Stimulated activated naive CD8-positive, alpha-beta T cell treated with anti-CD3 and anti-CD28 coated beads, Interleukin-15, Interleukin-2, amounts not matched to agents 100 U/mL and 50 U/mL, for 24 hours (primary cell): Measurements from ENCODE around the gene CAPN9.
"Not testable (repeated sequence)": the region's sequence is repeated elsewhere in the genome, so short reads cannot be mapped to it uniquely, and the experiment has no call there.

ENCODE experiments used
- ATAC-seq: fragments of 150-1000 bp; cut with Tn5 transposase; one replicate; pipeline ENCODE4 v1.10.0; 2021
- DNase-seq: peaks from one replicate; pipeline ENCODE4 v3.0.0; 2021

CAPN9 gene

DNA sequence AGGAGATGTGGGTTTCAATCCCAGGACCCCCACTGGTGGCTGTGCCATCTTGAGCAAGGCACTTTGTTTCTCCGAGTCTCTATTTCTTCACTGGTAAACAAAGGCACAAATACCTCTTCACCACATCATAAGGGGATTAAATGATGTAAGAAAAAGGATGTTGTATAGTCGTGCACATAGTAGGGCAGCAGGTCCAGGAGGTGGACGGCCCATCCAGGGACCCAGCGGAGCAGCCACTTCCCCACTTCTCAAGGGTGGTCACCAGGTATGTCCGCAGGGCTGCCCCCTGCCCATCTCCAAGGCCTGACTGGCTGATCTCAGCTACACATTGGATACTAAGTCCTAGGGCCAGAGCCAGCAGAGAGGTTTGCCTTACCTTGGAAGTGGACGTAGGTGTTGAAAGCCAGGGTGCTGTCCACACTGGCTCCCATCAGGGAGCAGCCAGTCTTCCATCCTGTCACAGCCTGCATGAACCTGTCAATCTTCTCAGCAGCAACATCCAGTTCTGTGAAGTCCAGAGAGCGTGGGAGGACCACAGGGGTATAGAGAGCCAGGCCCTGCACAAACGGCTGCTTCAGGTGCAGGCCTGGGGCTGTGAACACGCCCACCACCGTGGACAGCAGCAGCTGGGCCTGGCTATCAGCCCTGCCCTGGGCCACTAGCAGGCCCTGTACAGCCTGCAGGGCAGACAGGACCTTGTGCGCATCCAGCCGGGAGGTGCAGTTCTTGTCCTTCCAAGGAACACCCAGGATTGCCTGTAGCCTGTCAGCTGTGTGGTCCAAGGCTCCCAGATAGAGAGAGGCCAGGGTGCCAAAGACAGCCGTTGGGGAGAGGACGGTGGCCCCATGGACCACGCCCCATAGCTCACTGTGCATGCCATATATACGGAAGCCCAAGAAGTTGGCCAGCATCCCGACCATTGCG lies 37.3 kb upstream of the CAPN9 start:
- DNase-seq, result no peak
- no peak for ATAC-seq

DNA sequence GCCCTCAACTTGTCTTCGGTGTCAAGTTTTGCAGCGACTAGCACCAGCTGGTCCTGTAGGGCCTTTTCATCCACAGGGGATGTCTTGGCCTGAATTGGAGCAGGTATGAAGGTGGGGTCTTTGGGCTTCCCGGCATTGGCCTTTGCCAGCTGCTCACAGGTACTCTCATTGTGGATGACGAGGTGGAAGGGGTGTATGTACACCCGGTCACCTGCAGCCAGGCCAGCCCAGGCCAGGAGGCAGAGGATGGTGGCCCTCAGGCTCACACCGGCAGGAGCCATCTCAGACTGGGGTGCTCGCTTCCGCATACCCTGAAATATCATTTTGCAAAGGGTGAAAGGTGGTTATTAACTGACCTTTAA lies 36.7 kb upstream of the CAPN9 start:
- ATAC-seq (no peak), DNase-seq (no peak)

DNA sequence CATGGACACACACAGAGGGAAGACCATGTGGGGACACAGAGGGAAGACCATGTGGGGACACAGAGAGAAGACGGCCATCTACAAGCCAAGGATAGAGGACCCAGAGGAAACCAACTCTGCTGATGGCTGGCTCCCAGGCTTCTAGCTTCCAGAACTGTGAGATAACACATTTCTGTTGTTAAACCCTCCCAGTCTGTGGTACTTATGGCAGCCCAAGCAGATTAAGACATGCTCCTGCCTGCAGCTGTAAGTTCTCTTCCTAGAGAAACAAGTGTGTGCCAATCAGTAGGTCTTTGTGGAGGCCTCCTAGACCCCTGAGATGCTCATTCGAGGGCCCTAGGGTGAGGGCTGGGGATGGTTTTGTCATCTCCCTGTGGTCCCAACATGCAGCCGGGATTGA lies 35.9 kb upstream of the CAPN9 start:
- no peak for ATAC-seq
- no peak for DNase-seq

DNA sequence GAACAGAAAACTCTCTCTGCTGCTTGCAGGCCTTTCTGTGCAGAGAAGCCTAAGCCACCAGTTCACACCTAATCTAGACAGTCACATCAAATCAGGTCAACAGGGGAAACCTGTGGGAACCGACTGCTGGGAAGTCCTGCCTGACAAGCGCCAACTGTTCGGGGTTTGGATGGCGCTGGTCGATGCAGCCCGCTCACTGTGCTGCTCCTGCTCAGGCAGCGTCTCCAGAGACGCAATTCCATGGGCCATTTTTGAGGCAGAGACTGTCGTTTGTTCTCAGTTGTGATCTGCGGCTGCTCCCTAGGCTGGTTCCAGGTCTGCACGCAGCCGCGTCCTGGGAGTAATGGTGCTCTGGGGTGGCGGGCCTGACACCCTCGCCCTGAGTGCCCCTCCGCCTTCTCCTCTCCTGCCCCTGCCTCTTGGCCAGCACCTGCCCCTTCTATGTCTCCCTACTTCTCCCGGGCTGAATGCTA lies 34.7 kb upstream of the CAPN9 start:
- ATAC-seq, result no peak
- DNase-seq, result no peak

DNA sequence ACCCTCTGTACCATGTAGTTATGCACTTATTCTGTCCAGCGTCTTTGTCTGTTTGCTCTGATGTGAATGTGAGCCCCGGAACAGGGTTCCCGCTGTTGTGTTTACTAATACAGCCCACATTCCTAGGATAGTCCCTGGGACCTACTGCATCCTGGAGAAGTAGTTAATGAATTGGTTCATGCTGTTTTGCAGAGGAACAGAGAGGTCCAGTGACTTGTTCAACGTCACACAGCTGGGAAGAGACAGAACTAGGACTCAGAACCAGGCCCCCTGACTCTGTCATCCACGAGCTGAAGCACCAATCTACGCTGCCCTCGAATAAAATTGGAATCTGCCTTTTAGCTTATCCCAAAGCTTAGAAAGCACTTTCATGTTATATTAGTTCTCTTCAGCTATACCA lies 34.0 kb upstream of the CAPN9 start:
- ATAC-seq, result no peak
- no peak for DNase-seq

DNA sequence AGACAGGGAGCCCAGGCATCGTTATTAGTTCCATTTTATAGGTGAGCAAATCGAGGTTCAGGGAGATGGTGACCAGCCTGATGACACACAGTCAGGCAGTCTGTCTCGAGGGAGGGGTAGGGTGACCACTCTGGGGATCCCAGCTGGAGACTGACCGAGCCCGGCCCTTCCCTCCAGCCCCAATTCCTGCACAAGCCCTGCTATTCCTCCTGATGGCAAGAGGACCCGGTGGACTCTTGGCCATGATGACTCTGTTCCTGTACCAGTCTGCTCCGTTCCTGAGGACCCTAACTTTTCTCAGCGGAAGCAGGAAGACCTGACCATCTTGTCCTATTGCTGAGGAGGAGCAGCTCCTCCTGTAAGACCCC lies 33.7 kb upstream of the CAPN9 start:
- no peak for ATAC-seq
- DNase-seq, result no peak

DNA sequence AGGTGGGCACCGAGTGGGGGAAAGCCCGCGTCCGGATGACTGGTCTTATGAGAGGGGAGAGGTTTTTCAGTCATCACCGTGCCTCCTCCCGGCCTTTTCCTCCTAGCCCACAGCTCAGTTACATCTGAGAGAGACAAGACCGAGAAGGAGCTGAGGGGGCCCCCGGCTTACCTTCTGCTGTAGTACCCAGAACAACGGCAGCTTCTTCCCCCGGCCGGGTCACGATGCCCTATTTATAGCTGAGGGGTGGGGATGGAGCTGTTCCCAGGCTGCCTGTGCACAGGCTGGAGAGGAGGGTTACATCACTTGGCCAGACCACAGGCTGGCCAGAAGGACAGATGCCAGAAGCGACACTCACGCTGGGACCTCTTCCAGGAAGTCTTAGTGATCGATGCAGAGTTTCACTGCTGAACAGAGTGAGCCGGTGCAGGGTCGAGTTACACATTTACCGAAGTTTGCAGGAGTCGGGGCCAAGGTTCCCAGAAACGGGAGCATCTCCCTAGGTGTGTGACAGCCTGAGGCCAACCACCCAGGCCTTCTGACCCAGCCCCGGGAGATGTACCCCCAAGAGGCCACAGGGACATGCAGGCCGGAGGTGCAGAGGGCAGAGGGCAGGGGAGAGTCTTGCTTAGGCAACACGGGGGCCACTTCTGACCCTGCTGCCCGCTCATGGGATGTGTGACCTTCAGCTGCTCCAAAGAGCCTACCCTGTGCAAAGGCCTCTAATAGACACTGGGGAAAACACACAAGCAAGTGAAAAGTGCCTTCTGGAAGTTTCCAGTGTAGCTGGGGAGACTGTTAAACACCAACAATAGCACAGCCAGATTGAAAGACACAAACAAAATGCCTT lies 33.0 kb upstream of the CAPN9 start, which contains the start of gene AGT:
TSS of gene AGT (minus strand) at position 208 of the 850 bp plus-strand sequence. CDS start 3,299 bp downstream, outside the sequence.
- no peak for ATAC-seq
- no peak for DNase-seq

DNA sequence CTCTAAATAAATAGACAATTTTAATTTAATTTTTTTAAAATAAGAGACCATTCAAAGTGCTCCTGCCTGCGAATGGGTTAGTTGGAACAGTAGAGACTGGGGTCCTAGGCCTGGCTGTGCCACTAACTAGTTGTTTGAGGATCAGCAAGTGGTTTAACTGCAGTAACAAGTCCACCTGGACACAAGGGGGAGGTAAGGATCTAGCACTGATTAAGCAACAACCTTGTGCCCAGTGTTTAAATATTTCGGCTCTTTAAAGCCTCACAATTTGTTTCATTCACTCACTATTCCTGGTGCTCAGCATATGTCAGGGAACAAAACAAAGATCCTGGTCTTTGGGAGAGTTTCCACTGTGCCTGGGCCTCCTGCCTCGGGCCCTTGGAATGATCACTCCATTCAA lies 31.7 kb upstream of the CAPN9 start:
- DNase-seq (no peak), ATAC-seq (no peak)

DNA sequence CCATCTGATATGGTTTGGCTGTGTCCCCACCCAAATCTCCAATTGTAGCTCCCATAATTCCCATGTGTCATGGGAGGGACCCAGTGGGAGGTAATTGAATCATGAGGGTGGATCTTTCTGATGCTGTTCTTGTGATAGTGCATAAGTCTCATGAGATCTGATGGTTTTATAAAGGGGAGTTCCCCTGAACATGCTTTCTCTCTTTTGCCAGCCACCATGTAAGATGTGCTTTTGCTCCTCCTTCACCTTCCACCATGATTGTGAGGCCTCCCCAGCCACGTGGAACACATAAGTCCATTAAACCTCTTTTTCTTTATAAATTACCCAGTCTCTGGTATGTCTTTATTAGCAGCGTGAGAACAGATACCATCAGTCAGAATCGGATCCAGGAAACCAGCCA lies 30.7 kb upstream of the CAPN9 start:
- not testable (repeated sequence) for ATAC-seq, DNase-seq

DNA sequence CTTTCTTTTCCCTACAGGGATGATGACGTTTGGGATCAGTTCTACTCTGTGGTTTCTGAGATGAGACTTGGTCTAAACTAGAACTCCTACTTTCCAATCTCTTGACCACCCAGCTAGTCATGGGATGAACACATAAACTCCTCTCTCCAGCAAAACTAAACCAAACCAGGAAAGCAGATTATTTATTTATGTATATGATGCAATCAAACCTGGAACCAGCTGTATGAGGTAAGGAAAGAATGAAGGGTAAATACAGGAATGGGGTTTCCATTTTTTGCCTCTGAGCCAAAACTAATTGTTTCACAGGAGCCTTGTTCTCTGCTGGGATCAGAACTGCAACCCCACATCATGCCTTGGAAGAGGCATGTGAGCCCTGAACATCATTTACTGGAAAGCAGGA lies 29.9 kb upstream of the CAPN9 start:
- no peak for ATAC-seq
- DNase-seq, result no peak

DNA sequence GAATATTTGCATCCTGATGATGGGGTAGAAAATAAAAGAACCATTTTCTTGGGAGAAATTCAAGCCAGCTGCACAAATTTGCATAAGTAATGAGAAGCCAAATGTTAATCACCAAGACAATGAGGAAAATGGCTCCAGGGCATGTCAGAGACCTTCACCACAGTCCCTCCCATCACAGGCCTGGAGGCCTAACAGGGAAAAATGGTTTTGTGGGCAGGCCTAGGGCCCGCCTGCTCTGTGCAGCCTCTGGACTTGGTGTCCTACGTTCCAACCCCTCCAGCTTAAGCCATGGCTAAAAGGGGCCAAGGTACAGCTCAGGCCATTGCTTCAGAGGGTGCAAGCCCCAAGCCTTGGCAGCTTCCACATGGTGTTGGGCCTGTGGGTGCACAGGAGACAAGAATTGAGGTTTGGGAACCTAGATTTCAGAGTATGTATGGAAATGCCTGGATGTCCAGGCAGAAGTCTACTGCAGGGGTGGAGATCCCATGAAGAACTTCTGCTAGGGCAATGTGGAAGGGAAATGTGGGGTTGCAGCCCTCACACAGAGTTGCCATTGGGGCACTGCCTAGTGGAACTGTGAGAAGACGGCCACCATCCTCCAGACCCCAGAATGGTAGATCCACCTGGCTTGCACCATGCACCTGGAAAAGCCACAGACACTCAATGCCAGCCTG lies 25.2 kb upstream of the CAPN9 start:
- DNase-seq, ATAC-seq: not testable (repeated sequence)

DNA sequence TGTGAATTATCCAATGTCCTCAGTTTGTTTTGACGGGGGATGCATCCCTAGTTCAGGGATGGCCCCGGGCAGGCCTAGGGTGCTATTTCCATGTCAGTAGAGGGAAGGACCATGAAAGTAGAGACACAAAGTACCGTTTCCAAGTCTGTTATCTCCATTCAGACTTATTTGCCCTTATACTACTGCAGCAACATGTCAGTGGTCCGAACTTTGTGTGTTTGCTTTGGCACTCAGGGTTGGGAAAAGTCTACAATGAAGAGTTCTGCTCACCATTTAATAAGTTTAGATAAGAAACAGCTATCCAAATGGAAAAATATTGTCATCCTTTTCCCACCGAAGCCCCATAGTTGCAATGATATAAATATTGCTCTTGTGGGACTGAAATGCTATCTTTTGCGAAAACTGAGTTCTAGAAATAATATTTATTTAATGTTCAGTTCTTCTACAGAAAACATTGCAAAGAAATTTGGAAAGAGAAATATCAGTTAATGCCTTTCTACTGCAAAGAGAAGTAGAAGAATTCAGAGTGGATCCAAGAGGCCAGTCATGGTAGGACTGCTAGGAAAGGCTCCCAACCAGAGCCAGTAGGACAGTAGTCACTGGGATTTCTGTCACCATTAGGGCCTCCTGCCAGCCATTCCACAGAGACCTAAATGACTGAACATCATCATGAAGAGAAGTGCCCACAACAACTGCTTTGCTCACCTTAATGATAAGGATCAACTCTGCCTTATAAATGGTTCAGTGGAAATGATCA lies 21.8 kb upstream of the CAPN9 start:
- ATAC-seq (no peak), DNase-seq (no peak)

DNA sequence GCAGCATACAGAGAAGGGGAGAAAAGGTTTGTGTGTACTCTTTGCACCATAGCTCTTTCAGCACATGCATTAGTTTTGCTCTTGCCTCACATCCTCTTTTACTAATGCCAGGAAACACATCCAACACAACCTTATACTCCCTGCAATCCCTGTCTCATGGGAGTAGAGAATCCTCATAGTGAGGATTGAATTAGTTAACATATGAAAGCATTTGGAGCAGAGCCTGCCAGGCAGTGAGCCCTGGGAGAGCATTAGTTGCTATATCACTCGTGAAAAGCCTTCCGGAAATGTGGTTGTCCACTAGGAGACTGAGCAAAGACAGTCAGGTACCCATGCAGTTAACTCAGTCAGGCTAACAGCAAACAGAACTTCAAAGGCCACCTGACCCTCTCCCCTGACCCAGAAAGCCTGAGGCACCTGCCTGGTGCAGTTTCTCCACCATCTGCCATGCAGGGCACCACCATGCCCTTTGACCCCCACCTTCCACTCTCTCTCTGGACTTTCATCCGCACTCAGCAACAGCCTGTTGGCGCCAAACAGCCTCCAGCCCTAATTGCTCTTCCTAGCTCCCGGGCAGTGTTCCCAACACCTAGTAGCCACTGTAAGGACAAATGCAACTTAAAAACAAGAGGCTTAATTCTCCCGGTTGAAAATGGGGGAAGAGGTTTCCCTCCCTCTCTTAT lies 18.3 kb upstream of the CAPN9 start:
- DNase-seq, result no peak
- ATAC-seq, result no peak

DNA sequence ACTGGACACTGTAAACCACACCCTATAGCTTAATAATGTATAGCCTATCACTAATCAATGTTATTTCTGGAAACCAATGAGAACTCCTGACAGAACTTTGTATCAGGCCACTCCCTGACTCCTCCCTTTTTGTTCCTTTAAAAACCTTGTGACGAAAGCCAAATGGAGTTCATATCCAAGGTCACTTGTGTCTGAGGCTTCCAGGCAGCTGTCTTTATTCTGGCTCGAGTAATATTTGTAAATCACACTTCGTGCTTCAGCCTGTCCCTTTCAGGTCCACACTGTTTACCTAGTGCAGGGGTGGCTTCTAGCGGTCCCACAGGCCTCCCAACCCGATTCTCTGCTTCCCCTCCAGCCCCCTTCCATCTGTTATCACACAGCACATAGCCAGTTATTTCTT lies 16.2 kb upstream of the CAPN9 start:
- DNase-seq, result no peak
- ATAC-seq, result no peak

DNA sequence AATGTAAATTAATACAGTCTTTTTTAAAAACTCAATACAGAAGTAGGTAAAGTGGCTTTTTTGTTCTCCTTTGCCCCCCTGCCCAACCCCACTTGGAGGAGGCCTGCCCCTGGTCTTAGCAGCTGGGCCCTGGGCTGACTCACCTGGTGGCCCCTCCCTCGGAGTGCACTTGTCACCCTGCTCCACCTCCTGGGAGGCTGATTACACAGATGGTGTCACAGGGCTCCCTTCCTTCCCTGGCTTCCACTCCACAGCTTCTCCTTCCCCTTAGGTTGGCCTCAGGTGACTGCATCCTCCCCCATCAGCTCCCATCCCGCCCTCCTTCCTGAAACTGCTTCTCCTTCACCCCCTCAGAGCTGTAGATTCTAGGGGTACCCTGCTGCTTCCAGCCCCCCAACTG lies 11.7 kb upstream of the CAPN9 start:
- no peak for DNase-seq
- no peak for ATAC-seq

DNA sequence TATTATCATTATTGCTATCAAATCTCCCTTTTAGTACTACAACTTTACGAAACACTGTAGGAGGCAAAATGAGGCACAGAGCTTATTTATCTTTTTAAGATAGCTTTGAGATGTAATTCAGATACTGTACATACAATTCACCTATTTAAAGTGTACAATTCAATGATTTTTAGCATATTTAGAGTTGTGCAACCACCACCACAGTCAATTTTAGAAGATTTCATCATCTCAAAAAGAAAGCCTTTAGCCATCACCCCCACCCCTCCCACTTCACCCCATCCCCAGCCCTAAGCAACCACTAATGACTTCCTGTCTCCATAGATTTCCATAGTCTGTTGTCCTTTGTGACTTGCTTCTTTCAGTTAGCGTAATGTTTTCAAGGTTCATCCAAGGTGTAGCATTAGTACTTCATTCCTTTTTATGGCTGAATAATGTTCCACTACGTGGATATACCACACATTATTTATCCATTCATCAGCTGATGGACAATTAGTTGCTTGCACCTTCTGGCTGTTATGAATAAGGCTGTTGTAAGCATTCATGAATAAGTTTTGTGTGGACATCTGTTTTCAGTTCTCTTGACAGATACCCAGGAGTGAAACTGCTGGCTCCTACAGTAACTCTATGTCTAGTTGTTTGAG lies 9.4 kb upstream of the CAPN9 start:
- DNase-seq, result no peak

DNA sequence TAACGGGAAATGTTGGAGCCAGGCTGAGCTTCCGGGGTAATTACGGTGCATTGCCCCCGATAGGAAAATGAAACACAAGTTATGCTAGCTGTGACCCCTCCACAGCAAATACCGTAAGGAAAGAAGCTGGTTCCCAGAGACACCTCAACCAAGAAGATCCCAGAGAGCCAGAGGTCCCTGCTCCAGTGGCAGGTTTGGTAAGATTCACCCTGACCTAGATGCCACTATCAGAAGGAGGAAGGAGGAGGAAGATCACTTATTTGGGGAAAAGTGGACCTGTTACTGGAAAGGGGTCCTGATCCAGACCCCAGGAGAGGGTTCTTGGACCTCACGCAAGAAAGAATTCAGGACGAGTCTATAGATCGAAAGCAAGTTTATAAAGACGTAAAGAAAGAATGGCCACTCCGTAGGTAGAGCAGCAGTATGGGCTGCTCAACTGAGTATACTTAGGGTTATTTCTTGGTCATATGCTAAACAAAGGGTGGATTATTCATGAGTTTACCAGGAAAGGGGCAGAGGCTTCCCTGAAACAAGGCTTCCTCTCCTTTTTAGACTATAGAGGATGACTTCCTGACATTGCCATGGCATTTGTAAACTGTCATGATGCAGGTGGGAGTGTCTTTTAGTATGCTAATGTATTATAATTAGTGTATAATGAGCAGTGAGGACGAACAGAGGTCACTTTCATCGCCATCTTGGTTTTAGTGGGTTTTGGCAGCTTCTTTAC lies 7.5 kb upstream of the CAPN9 start:
- ATAC-seq (no peak), DNase-seq (no peak)

More for the DNA sequence above, 9.4 kb upstream of the CAPN9 start:
- no peak for ATAC-seq

DNA sequence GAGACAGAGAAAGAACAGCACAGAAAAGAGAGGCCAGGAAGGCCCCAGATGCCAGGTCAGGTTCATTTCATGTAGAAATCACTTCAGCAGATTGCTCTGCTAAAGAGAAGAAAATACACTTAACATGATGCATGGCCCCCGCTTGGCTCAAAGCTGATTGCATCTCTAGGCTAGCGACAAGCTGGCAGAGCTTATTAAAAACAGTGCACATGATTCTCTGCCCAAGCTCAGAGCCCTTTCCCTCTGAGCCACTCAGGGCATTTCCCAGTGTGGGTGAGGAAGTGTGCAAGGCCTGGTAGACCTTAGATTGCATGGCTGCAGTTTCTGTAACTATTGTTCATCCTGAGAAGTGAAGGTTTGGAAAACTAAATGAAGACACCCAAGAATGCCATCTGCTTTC lies 3.3 kb upstream of the CAPN9 start:
- ATAC-seq, result no peak
- no peak for DNase-seq

DNA sequence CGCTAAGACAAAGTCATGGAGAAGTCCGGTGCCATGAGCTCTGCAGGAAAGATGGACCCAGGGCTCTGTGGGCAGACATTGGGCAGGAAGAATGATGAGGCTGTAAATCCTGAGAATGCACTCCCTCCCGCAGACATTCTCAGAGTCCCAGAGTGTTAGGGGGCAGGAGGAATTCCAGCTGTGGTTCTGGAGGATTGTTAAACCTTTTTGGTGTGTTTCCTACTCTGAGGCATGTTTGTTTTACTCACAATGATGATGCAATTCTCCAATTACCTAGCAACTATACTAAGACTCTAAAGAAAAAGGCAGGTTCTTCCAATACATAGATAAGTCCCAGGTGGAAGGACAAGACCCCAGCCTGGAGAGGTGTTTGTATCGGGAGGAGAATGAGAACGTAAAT lies 2.8 kb upstream of the CAPN9 start:
- ATAC-seq (no peak), DNase-seq (no peak)

DNA sequence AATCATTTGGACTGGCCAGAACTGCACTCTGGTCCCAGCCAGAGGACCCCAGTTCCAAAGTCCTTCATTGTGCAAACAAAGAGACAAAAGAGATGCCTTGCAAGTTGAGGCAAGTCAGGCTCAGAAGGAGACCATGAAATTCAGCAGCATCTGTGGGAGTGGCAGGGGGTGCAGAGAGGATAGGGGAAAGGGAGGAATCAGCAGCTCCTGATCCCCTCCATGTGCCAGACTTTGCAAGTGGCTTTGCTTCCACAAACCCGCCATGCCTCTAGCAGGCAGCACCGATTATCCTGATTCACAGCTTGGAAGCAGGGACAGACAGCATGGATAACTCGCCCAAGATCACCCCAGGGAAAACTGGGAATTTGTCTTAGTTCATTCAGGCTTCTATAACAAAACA lies 2.1 kb upstream of the CAPN9 start:
- DNase-seq (no peak), ATAC-seq (no peak)
